OCI-LY7 (cell line): Measurements from ENCODE around the gene CDC42BPB.

Source experiments
- EZH2phosphoT487 ChIP-seq: fragments of 200-600 bp; sonication (generic); IDR thresholded peaks from 2 replicates; pipeline ENCODE4 v1.6.1; 2018; ENCODE audit warnings: low read depth, borderline replicate concordance, mild to moderate bottlenecking, mixed run types, antibody characterized with exemption, low read length, moderate library complexity, mixed read lengths
- TF ChIP-seq, protein P1 (sequence below): fragments of 200-600 bp; sonication (generic); conservative IDR thresholded peaks from 2 replicates; pipeline ENCODE4 v1.5.1; 2014; ENCODE audit warnings: mild to moderate bottlenecking, antibody characterized with exemption, low read length, moderate library complexity, mixed read lengths

DNA sequence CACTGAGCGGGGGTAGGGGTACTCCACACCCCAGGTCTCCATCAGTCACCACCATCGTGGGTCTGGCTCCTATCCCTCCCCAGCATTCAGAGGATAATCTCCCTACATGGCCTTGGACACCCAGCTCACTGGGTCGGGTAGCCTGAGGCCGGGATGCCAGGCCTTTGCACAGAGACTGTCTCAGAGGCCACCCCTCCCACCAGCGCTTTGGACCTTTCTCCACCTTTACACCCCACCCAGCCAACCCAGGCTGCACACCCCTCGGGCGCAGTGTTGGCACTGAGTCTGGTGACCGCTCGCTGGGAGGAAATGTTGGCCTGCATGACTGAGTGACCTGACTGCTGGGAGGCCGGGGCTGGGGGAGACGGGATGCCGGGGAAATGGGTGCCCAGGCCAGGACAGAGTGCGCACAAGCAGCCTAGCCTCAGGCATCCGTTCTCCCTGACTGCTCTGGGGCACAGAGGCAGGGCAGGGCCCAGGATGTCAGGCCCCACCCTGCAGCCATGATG is 16.1 kb upstream of the CDC42BPB start:
- no peak for TF ChIP-seq EZH2phosphoT487
- TF ChIP-seq, protein P1, sequence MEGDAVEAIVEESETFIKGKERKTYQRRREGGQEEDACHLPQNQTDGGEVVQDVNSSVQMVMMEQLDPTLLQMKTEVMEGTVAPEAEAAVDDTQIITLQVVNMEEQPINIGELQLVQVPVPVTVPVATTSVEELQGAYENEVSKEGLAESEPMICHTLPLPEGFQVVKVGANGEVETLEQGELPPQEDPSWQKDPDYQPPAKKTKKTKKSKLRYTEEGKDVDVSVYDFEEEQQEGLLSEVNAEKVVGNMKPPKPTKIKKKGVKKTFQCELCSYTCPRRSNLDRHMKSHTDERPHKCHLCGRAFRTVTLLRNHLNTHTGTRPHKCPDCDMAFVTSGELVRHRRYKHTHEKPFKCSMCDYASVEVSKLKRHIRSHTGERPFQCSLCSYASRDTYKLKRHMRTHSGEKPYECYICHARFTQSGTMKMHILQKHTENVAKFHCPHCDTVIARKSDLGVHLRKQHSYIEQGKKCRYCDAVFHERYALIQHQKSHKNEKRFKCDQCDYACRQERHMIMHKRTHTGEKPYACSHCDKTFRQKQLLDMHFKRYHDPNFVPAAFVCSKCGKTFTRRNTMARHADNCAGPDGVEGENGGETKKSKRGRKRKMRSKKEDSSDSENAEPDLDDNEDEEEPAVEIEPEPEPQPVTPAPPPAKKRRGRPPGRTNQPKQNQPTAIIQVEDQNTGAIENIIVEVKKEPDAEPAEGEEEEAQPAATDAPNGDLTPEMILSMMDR = no peak
